Measurements from ENCODE around the gene SPTLC3. TPM values are rescaled to one million over a fixed set of nuclear protein-coding genes. Genes with fewer than 3 reads are reported as not detected.

The SPTLC3 gene
- total RNA-seq, result 0.46 and 2.6 TPM in 2 replicates

- TF ChIP-seq CTCF (conservative IDR thresholded peaks at IDR 0.05; ENCODE audit: low read depth, low read length), result peak; percentile 33
- peak within 1 kb of the TSS; percentile 56 for H3K4me3 ChIP-seq (ENCODE audit: low read depth, low read length)
- DNase-seq (ENCODE audit: low read depth), result peak; percentile 83
Measured at GRCh38 chr20:13008761-13009681, at the start of gene SPTLC3. SPTLC3 (plus strand) TSS chr20:13008972; CDS start chr20:13009268, 296 bp downstream.

- DNase-seq (ENCODE audit: low read depth), result no peak
- no peak overlapping the region for H3K4me3 ChIP-seq (ENCODE audit: low read depth, low read length)
- no peak for TF ChIP-seq CTCF (conservative IDR thresholded peaks at IDR 0.05; ENCODE audit: low read depth, low read length)
Measured at GRCh38 chr20:12961725-12962124, 47.0 kb upstream of the SPTLC3 start.

DNA sequence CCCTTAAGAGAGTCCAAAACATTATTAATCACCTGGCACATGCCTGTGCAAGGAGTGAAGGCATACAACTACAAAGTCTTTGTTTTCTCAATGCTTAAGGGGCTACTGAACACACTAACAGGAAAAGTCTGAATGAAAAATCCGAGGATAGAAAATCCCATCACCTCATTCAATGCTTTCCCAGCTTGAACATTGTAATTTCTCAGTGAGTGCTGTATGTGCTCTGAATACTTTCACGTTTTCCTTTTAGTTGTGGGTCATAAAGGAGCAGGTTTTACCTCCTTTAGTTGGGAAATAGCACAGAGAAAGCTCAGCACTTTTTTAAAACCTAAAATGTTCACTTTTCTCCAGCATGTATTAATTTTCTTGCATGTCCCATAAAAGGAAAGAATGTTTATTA, 45.9 kb upstream of the SPTLC3 start:
- H3K4me3 ChIP-seq (ENCODE audit: low read depth, low read length), result no peak overlapping the region
- no peak for TF ChIP-seq CTCF (conservative IDR thresholded peaks at IDR 0.05; ENCODE audit: low read depth, low read length)
- no peak for DNase-seq (ENCODE audit: low read depth)

DNA sequence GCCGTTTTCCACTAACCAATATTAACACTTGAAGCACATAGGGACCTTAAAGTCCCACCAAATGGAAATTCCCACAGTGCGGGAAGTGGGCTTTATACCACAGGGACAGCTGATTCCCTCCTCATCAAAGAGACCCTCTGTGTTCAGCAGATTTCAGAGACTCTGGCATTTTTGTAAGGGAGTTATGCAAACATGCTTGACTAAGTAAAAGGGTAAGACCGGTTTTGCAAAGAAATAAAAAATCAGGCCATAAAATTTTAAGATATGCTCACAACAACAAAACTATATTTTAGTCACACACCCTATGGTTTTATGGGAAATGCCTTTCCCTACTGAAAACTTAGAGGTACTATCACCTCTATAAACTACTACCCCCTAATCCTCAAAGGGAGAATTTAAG, 45.4 kb upstream of the SPTLC3 start:
- no peak for TF ChIP-seq CTCF (conservative IDR thresholded peaks at IDR 0.05; ENCODE audit: low read depth, low read length)
- DNase-seq (ENCODE audit: low read depth), result no peak
- H3K4me3 ChIP-seq (ENCODE audit: low read depth, low read length), result no peak overlapping the region

DNA sequence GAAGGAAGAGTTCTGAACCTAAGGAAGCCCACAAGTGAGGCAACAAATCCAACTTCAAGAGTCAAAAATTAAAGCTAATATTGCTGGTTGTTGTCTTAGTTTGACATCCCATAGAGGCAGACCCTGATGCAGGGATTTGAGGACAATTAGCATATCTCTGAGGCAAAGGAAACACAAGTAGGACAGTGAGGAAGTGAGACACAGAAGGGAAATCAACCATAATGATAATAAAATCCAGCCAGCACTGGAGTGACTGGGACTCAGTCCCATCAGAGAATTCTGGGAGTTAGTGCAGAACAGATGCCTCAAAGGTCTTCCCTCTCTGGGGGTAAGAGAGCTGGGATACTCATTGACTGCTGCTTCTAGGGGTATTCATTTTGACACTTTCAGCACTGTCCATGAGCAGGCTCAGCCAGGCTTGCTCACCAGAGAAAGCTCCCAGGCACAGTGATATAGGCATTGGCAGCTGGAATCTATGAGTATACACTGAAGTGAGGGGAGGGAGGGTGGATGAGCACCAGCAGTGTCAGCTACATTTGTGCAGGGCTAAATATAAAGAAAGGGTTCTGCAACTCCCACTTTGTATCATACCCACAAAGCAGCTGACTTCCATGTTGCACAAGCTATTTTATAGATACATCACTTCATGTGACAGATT, 43.4 kb upstream of the SPTLC3 start:
- no peak overlapping the region for H3K4me3 ChIP-seq (ENCODE audit: low read depth, low read length)
- DNase-seq (ENCODE audit: low read depth), result no peak
- TF ChIP-seq CTCF (conservative IDR thresholded peaks at IDR 0.05; ENCODE audit: low read depth, low read length), result no peak

- no peak for TF ChIP-seq CTCF (conservative IDR thresholded peaks at IDR 0.05; ENCODE audit: low read depth, low read length)
- H3K4me3 ChIP-seq (ENCODE audit: low read depth, low read length), result no peak overlapping the region
- DNase-seq (ENCODE audit: low read depth), result no peak
Measured at GRCh38 chr20:12965870-12966251, 42.9 kb upstream of the SPTLC3 start.

Measured in epithelial cell of proximal tubule (primary cell).